Measurements from ENCODE around the gene ABCB10.
"Not testable (repeated sequence)": the region's sequence is repeated elsewhere in the genome, so short reads cannot be mapped to it uniquely, and the experiment has no call there.

- not testable (repeated sequence) for TF ChIP-seq EZH2 (IDR thresholded peaks at IDR 0.05; ENCODE audit: insufficient read depth, poor library complexity, severe bottlenecking); EZH2phosphoT487 (IDR thresholded peaks at IDR 0.05; ENCODE audit: insufficient read depth, low read depth)
These were observed 862 bp upstream of the ABCB10 start for GRCh38 chr1:229559336-229559801.
